ENCODE measurements around the gene LAMA3. TPM values are rescaled to one million over a fixed set of nuclear protein-coding genes. Genes with fewer than 3 reads are reported as not detected.

Gene LAMA3
- total and polyA plus RNA-seq, 4 donors: 0.26 to 3.9 (median 0.37) TPM

DNA sequence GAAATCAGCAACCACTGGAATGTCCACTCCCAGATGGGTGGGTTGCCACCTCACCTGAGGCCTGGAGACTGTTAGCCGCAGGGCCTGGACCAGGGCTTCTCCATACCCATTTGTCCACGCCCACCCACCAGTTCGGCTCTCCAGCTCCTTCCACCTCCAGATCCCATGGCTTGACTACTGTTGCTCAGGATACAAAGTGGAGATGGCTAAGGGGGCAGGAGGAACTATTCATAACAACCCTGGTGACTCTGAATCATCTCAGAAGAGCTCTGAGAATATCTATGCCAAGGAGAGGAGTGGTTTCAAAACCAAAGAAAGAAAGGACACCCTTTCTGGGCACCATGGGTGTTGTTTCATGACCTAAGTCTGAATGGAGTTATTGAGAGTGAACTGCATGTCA lies 145.8 kb downstream of the LAMA3 start:
- no peaks in the 10 kb centered on the region for H3K9me3 ChIP-seq (ENCODE audit: control insufficient read depth in 4 of 4, low read length in 3 of 4)
- TF ChIP-seq RXRA (IDR thresholded peaks at IDR 0.05) (no peak), NR2F2 (IDR thresholded peaks at IDR 0.05) (no peak), HNF4A (conservative IDR thresholded peaks at IDR 0.05) (no peak), GABPA (IDR thresholded peaks at IDR 0.05 in 1 of 2, conservative IDR thresholded peaks at IDR 0.05 in 1 of 2) (no peak), FOXA2 (IDR thresholded peaks at IDR 0.05) (no peak), EGR1 (IDR thresholded peaks at IDR 0.05; ENCODE audit: low read depth in 2 of 2) (no peak), TAF1 (conservative IDR thresholded peaks at IDR 0.05) (no peak), FOXA1 (IDR thresholded peaks at IDR 0.05) (no peak)
- TF ChIP-seq, protein P1, sequence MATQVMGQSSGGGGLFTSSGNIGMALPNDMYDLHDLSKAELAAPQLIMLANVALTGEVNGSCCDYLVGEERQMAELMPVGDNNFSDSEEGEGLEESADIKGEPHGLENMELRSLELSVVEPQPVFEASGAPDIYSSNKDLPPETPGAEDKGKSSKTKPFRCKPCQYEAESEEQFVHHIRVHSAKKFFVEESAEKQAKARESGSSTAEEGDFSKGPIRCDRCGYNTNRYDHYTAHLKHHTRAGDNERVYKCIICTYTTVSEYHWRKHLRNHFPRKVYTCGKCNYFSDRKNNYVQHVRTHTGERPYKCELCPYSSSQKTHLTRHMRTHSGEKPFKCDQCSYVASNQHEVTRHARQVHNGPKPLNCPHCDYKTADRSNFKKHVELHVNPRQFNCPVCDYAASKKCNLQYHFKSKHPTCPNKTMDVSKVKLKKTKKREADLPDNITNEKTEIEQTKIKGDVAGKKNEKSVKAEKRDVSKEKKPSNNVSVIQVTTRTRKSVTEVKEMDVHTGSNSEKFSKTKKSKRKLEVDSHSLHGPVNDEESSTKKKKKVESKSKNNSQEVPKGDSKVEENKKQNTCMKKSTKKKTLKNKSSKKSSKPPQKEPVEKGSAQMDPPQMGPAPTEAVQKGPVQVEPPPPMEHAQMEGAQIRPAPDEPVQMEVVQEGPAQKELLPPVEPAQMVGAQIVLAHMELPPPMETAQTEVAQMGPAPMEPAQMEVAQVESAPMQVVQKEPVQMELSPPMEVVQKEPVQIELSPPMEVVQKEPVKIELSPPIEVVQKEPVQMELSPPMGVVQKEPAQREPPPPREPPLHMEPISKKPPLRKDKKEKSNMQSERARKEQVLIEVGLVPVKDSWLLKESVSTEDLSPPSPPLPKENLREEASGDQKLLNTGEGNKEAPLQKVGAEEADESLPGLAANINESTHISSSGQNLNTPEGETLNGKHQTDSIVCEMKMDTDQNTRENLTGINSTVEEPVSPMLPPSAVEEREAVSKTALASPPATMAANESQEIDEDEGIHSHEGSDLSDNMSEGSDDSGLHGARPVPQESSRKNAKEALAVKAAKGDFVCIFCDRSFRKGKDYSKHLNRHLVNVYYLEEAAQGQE (IDR thresholded peaks at IDR 0.05): no peak
- TF ChIP-seq, protein P2, sequence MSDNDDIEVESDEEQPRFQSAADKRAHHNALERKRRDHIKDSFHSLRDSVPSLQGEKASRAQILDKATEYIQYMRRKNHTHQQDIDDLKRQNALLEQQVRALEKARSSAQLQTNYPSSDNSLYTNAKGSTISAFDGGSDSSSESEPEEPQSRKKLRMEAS (IDR thresholded peaks at IDR 0.05): no peak
- TF ChIP-seq, protein P3, sequence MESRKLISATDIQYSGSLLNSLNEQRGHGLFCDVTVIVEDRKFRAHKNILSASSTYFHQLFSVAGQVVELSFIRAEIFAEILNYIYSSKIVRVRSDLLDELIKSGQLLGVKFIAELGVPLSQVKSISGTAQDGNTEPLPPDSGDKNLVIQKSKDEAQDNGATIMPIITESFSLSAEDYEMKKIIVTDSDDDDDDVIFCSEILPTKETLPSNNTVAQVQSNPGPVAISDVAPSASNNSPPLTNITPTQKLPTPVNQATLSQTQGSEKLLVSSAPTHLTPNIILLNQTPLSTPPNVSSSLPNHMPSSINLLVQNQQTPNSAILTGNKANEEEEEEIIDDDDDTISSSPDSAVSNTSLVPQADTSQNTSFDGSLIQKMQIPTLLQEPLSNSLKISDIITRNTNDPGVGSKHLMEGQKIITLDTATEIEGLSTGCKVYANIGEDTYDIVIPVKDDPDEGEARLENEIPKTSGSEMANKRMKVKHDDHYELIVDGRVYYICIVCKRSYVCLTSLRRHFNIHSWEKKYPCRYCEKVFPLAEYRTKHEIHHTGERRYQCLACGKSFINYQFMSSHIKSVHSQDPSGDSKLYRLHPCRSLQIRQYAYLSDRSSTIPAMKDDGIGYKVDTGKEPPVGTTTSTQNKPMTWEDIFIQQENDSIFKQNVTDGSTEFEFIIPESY (IDR thresholded peaks at IDR 0.05): no peak
- no peaks in the 10 kb centered on the region for H3K36me3 ChIP-seq (ENCODE audit: control insufficient read depth in 4 of 4, insufficient read depth in 3 of 4, low read depth in 1 of 4, low read length in 3 of 4)
- DNase-seq (ENCODE audit: low spot score): no peak
- WGBS: 94% methylated on average over 3 of the region's 3 CpGs
- H3K4me3 ChIP-seq (ENCODE audit: low read depth in 1 of 3, low read length in 3 of 3): no peak overlapping the region
- no peaks in the 10 kb centered on the region for H3K4me1 ChIP-seq (ENCODE audit: control insufficient read depth in 4 of 4, insufficient read depth in 4 of 4, low read length in 3 of 4)
- H3K27me3 ChIP-seq (ENCODE audit: control insufficient read depth in 4 of 4, insufficient read depth in 4 of 4, low read length in 3 of 4): no peaks in the 10 kb centered on the region
- H3K27ac ChIP-seq (ENCODE audit: low read depth in 1 of 2, low read length in 2 of 2): no peak overlapping the region
- no peak overlapping the region for H3K9ac ChIP-seq (ENCODE audit: low read depth in 1 of 2, low read length in 2 of 2)

DNA sequence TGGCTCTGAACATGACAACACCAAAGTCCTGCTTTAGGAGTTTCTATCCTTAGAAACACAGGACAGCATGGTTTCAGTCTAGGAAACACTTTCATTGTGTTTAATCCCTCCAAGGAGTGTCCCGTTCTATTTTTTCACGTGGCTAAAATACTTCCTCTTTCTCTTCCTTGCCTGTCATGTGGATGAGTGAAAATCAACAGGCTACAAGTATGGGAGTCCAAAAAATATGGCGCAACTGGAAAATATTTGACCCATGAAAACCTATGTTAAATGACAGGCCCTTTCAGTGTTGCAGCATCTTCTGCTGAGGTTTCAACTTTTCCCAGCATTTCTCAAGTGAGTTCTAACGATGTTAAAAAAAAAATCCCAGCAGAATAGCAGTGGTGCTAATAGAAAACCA lies 146.3 kb downstream of the LAMA3 start:
- 66% methylated on average over 4 of the region's 4 CpGs for WGBS
- Histone ChIP-seq H3K9me3 (ENCODE audit: control insufficient read depth in 4 of 4, low read length in 3 of 4) (no peaks in the 10 kb centered on the region), H3K4me3 (ENCODE audit: low read depth in 1 of 3, low read length in 3 of 3) (no peak overlapping the region), H3K27me3 (ENCODE audit: control insufficient read depth in 4 of 4, insufficient read depth in 4 of 4, low read length in 3 of 4) (no peaks in the 10 kb centered on the region), H3K4me1 (ENCODE audit: control insufficient read depth in 4 of 4, insufficient read depth in 4 of 4, low read length in 3 of 4) (no peaks in the 10 kb centered on the region), H3K36me3 (ENCODE audit: control insufficient read depth in 4 of 4, insufficient read depth in 3 of 4, low read depth in 1 of 4, low read length in 3 of 4) (no peaks in the 10 kb centered on the region), H3K27ac (ENCODE audit: low read depth in 1 of 2, low read length in 2 of 2) (no peak overlapping the region), H3K9ac (ENCODE audit: low read depth in 1 of 2, low read length in 2 of 2) (no peak overlapping the region)
- TF ChIP-seq SP1 (IDR thresholded peaks at IDR 0.05) (no peak), HNF4A (conservative IDR thresholded peaks at IDR 0.05) (no peak), NR2F2 (IDR thresholded peaks at IDR 0.05) (no peak), FOXA2 (IDR thresholded peaks at IDR 0.05) (no peak)
- TF ChIP-seq, protein P2 (IDR thresholded peaks at IDR 0.05): no peak
- TF ChIP-seq, protein P1 (IDR thresholded peaks at IDR 0.05): no peak
- DNase-seq (ENCODE audit: low spot score): no peak
